ENCODE results near the gene ZNF611. TPM values are rescaled to one million over a fixed set of nuclear protein-coding genes. Genes with fewer than 3 reads are reported as not detected.
"Not testable (repeated sequence)": the region's sequence is repeated elsewhere in the genome, so short reads cannot be mapped to it uniquely, and the experiment has no call there.

The ZNF611 gene
- 8.6 and 29.9 TPM in 2 replicates for total RNA-seq (2014; rRNA removed; shearing (Covaris generic); ENCODE audit: low replicate concordance)

- peak; percentile 95 for DNase-seq (ENCODE audit: low read depth)
- in situ Hi-C loops (cut with HindIII; ENCODE audit: low pct_unique_long_range_greater_than_20kb, low sequenced_read_pairs) = no loop called here
Observed at GRCh38 chr19:52734893-52735661, at the start of gene ZNF611. Gene ZNF611 (minus strand): TSS chr19:52735044. CDS start chr19:52715894, 19,150 bp downstream.

- in situ Hi-C loops (cut with HindIII; ENCODE audit: low pct_unique_long_range_greater_than_20kb, low sequenced_read_pairs); DNase-seq (ENCODE audit: low read depth): not testable (repeated sequence)
Observed at GRCh38 chr19:52782864-52783263, 48.0 kb upstream of the ZNF611 start.

DNA sequence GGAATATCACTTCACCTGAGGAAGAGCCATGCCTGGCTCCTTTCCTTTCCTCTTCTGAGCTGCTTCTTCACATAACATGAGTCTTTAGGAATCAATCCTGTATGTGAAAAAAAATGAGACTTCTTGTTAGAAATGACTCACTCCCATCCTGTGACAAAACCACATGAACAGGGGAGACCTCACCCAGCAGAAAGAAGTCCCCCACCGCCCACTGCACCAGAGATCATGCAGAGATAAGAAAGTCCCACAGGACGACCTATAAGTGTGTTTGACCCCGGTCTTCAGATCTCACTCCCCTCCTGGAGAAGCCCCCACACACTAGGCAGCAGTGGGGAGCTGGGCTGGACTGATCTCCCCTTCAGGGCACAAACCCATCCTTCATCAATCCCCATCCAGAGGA, 44.0 kb upstream of the ZNF611 start:
- no peak for DNase-seq (ENCODE audit: low read depth)
- in situ Hi-C loops (cut with HindIII; ENCODE audit: low pct_unique_long_range_greater_than_20kb, low sequenced_read_pairs) = no loop called here

GRCh38 chr19:52756447-52756846, 21.6 kb upstream of the ZNF611 start:
- in situ Hi-C loops (cut with HindIII; ENCODE audit: low pct_unique_long_range_greater_than_20kb, low sequenced_read_pairs); DNase-seq (ENCODE audit: low read depth): not testable (repeated sequence)

DNA sequence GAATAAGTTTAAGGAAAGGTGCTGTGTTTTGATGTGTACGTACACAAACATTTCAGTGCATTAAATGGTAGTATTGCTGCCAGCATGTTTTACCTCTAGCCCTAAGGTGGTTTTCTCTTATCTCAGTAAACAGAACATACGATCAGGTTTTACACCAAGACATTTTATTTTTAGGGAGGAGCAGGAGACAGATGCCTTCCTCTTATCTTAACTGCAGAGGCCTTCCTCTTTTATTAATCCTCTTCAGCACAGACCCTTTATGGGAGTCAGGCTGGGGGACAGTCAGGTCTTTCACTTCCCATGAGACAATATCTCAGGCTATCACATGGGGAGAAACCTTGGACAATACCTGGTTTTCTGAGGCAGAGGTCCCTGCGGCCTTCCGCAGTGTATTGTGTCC, 14.9 kb upstream of the ZNF611 start:
- no peak for DNase-seq (ENCODE audit: low read depth)
- in situ Hi-C loops (cut with HindIII; ENCODE audit: low pct_unique_long_range_greater_than_20kb, low sequenced_read_pairs) = no loop called here

GRCh38 chr19:52748336-52748950, 13.6 kb upstream of the ZNF611 start:
- in situ Hi-C loops (cut with HindIII; ENCODE audit: low pct_unique_long_range_greater_than_20kb, low sequenced_read_pairs) = no loop called here
- DNase-seq (ENCODE audit: low read depth) = no peak

GRCh38 chr19:52745919-52746318, 11.1 kb upstream of the ZNF611 start:
- in situ Hi-C loops (cut with HindIII; ENCODE audit: low pct_unique_long_range_greater_than_20kb, low sequenced_read_pairs) = not testable (repeated sequence)
- peak; percentile 32 for DNase-seq (ENCODE audit: low read depth)

DNA sequence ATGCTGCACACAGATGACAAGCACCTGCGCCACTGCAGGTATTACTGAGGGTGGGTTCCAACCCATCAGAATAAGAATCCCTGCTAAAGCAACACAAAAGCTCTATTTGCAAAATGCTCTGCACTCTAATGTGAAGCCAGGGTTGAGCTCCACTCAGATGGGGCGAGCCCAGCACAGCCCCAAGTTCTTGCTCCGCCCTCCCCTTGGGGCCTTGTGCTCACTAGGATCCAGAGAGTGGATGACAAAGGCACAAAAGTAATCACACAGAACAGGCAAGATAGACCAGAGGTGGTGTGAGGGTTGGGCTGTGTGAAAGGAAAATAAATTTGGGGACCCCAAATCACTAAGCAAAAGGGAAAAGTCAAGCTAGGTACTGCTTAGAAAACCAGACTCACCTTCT, 8.2 kb upstream of the ZNF611 start:
- in situ Hi-C loops (cut with HindIII; ENCODE audit: low pct_unique_long_range_greater_than_20kb, low sequenced_read_pairs) = no loop called here
- no peak for DNase-seq (ENCODE audit: low read depth)

- in situ Hi-C loops (cut with HindIII; ENCODE audit: low pct_unique_long_range_greater_than_20kb, low sequenced_read_pairs) = no loop called here
- DNase-seq (ENCODE audit: low read depth) = no peak
Observed at GRCh38 chr19:52742516-52742915, 7.7 kb upstream of the ZNF611 start.

DNA sequence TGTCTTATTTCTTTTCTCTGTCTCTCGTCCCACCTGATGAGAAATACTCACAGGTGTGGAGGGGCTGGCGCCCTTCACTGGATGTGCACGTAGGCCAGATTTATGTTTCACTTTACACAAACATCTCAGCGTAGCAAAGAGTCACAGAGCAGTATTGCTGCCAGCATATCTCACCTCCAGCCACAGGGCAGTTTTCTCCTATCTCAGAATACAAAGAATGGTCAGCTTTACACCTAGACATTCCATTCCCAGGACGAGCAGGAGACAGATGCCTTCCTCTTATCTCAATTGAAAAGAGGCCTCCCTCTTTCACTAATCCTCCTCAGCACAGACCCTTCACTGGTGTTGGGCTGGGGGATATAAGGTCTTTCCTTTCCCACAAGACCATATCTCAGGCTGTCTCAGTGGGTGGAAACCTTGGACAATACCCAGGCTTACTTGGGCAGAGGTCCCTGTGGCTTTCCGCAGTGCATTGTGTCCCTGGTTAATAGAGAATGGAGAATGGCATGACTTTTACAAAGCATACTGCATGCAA, 7.2 kb upstream of the ZNF611 start:
- in situ Hi-C loops (cut with HindIII; ENCODE audit: low pct_unique_long_range_greater_than_20kb, low sequenced_read_pairs) = no loop called here
- no peak for DNase-seq (ENCODE audit: low read depth)

- in situ Hi-C loops (cut with HindIII; ENCODE audit: low pct_unique_long_range_greater_than_20kb, low sequenced_read_pairs) = not testable (repeated sequence)
Observed at GRCh38 chr19:52741371-52741770, 6.5 kb upstream of the ZNF611 start.

GRCh38 chr19:52739576-52739975, 4.7 kb upstream of the ZNF611 start:
- in situ Hi-C loops (cut with HindIII; ENCODE audit: low pct_unique_long_range_greater_than_20kb, low sequenced_read_pairs) = no loop called here
- DNase-seq (ENCODE audit: low read depth) = no peak

More at GRCh38 chr19:52741371-52741770, 6.5 kb upstream of the ZNF611 start:
- DNase-seq (ENCODE audit: low read depth) = not testable (repeated sequence)

GRCh38 chr19:52735734-52736133, 890 bp upstream of the ZNF611 start:
- in situ Hi-C loops (cut with HindIII; ENCODE audit: low pct_unique_long_range_greater_than_20kb, low sequenced_read_pairs) = no loop called here
- peak; percentile 84 for DNase-seq (ENCODE audit: low read depth)

DNA sequence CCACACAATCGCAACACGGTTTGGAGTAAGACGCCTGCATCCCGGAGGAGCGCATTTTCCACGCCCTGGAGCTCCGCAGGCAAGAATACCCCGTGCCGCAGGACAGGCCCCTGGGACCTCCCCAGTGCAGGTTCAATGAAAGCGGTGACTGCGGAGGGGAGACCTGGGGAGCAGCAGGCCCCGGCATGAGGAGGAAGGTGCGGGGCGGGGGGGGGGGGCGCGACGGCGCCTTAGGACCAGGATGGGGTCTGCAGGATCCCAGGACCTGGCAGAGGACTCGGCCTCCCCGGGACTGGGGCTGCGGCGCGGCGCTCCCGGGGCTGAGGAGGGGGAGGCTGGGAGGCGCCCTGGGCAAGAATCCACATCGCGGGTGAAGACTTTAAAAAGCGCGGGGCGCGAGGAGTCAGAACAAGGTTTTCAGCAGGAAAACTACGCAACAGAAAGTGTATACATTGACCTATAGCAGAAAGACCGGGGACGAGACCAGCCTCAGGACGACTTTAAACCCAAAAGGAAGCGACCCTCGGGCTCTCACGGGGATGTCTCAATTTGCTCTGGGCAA, 432 bp downstream of the ZNF611 start:
- in situ Hi-C loops (cut with HindIII; ENCODE audit: low pct_unique_long_range_greater_than_20kb, low sequenced_read_pairs) = no loop called here
- DNase-seq (ENCODE audit: low read depth) = peak; percentile 19

DNA sequence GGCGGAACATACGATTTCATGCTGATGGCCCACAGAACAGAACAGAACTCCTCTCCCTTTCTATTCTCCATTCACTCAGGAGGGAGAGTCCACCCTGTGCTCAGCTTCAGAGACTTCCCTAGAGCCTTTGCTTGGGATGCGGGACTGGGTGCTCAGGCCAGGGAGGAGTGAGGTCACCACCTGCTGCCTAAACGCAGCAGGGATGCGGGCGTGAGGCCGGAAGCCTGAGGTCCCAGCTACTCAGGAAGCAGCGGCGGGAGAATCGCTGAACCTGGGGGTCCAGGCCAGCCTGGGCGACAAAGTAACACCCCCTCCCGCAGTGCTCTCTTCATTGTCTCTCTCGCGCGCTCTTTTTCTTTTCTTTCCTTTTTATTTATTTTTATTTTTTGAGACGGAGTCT, 8.8 kb downstream of the ZNF611 start:
- in situ Hi-C loops (cut with HindIII; ENCODE audit: low pct_unique_long_range_greater_than_20kb, low sequenced_read_pairs); DNase-seq (ENCODE audit: low read depth): not testable (repeated sequence)

DNA sequence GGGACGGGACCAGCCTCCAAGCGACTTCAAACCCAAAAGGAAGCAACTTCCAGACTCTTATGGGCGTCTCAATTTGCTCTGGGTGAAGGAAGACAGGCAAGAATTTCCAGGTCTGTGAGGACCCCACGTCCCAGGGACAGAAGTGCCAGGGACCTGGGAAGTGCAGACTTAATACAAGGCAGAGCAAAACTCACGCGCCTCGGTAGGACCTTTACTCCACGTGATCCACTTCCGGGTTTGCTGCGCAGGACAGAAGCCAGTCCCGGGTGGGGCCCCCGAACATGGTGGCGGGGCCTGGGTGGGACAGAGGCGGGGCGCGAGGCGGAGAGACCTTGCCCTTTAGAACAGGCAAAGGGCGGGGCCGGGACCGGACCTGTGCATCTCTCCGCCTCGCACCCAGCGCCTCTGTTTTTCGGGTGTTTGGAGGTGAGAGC, 9.3 kb downstream of the ZNF611 start:
- no peak for DNase-seq (ENCODE audit: low read depth)
- in situ Hi-C loops (cut with HindIII; ENCODE audit: low pct_unique_long_range_greater_than_20kb, low sequenced_read_pairs) = no loop called here

GRCh38 chr19:52724701-52725514, 9.9 kb downstream of the ZNF611 start:
- DNase-seq (ENCODE audit: low read depth) = no peak
- in situ Hi-C loops (cut with HindIII; ENCODE audit: low pct_unique_long_range_greater_than_20kb, low sequenced_read_pairs) = no loop called here

GRCh38 chr19:52723907-52724598, 10.8 kb downstream of the ZNF611 start:
- DNase-seq (ENCODE audit: low read depth); in situ Hi-C loops (cut with HindIII; ENCODE audit: low pct_unique_long_range_greater_than_20kb, low sequenced_read_pairs): not testable (repeated sequence)
